Bronchial epithelial cell (primary cell): ENCODE data around the gene CENPU. TPM values are rescaled to one million over a fixed set of nuclear protein-coding genes. Genes with fewer than 3 reads are reported as not detected.

ENCODE experiments used
- DNase-seq: peaks from one replicate; pipeline ENCODE4 v3.0.0-alpha.2; 2010; ENCODE audit warnings: low read depth
- FAIRE-seq: peaks from 2 replicates; lab custom pipeline; 2011; peaks lifted over from hg19 to GRCh38; lab: Jason Lieb, UNC
- H3K27me3 ChIP-seq: 2 replicates; pipeline ENCODE4 v1.5.1; 2011; ENCODE audit warnings: low read length; ENCODE audit not compliant: control insufficient read depth, insufficient read depth
- H3K36me3 ChIP-seq: 2 replicates; pipeline ENCODE4 v1.5.1; 2011; ENCODE audit warnings: low read length; ENCODE audit not compliant: control insufficient read depth, insufficient read depth
- H3K4me3 ChIP-seq: 2 replicates; pipeline ENCODE4 v1.5.1; 2011; ENCODE audit warnings: mild to moderate bottlenecking, low read depth, low read length, control low read depth
- total RNA-seq: library from RNA; depleted of rRNA; stranded (reverse); fragments of >200 nt; gene quantifications from 2 replicates; pipeline ENCODE4 v1.2.1, GENCODE V29; 2014
- TF ChIP-seq, protein P1 (sequence below): IDR thresholded peaks from 2 replicates; pipeline ENCODE4 v1.5.1; 2011; ENCODE audit warnings: mild to moderate bottlenecking, moderate library complexity, low read length, control low read depth, inconsistent platforms; ENCODE audit not compliant: insufficient read depth, severe bottlenecking

CENPU gene
- total RNA-seq, 1 donor from 2014 or later, result 2.1 TPM

DNA sequence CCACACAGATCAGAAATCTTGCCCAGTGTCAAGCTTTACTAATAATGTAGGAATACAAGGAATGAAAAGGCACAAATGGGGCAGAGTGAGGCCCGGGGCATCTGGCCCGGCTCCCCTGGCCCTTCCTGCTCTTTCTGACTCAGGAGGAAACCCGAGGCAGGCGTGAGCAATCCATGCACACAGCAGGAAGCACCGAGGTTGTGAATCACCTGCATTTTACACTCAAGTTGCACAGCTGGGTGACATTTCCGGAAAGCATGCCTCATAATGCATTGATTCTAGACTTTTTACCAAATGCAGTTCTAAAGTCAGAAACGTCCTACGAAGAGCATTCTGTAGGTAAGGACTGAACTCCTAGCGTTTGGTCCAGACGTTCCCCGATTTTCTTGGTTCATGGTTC, 45.4 kb downstream of the CENPU start:
- Histone ChIP-seq H3K4me3 (no peak overlapping the region), H3K27me3 (no peaks in the 10 kb centered on the region), H3K36me3 (peaks cover 1% of the 10 kb centered on the region)
- peak; percentile 92 for FAIRE-seq
- peak; percentile 97 for DNase-seq
- TF ChIP-seq, protein P1, sequence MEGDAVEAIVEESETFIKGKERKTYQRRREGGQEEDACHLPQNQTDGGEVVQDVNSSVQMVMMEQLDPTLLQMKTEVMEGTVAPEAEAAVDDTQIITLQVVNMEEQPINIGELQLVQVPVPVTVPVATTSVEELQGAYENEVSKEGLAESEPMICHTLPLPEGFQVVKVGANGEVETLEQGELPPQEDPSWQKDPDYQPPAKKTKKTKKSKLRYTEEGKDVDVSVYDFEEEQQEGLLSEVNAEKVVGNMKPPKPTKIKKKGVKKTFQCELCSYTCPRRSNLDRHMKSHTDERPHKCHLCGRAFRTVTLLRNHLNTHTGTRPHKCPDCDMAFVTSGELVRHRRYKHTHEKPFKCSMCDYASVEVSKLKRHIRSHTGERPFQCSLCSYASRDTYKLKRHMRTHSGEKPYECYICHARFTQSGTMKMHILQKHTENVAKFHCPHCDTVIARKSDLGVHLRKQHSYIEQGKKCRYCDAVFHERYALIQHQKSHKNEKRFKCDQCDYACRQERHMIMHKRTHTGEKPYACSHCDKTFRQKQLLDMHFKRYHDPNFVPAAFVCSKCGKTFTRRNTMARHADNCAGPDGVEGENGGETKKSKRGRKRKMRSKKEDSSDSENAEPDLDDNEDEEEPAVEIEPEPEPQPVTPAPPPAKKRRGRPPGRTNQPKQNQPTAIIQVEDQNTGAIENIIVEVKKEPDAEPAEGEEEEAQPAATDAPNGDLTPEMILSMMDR, result no peak

DNA sequence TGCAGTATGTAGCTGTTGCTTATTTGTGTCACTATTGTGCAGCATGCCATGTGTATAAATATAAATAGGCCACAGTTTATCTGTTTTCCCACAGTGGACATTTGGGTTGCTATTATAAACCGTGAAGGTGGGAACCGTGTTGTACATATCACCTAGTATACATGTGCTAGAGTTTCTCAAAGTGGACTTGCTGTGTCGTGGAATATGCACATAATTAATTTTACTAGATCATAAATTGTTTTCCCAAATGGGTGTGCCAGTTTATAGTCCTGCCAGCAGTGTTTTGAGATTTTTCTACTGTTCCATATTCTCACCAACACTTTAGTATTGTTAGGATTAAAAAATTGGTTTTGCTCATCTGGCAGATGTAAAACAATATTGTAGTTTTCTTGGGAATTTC, 45.9 kb downstream of the CENPU start:
- FAIRE-seq (no peak), DNase-seq (no peak)
- no peak overlapping the region for H3K4me3 ChIP-seq
- H3K36me3 ChIP-seq, result peaks cover 1% of the 10 kb centered on the region
- TF ChIP-seq, protein P1, result no peak
- no peaks in the 10 kb centered on the region for H3K27me3 ChIP-seq

DNA sequence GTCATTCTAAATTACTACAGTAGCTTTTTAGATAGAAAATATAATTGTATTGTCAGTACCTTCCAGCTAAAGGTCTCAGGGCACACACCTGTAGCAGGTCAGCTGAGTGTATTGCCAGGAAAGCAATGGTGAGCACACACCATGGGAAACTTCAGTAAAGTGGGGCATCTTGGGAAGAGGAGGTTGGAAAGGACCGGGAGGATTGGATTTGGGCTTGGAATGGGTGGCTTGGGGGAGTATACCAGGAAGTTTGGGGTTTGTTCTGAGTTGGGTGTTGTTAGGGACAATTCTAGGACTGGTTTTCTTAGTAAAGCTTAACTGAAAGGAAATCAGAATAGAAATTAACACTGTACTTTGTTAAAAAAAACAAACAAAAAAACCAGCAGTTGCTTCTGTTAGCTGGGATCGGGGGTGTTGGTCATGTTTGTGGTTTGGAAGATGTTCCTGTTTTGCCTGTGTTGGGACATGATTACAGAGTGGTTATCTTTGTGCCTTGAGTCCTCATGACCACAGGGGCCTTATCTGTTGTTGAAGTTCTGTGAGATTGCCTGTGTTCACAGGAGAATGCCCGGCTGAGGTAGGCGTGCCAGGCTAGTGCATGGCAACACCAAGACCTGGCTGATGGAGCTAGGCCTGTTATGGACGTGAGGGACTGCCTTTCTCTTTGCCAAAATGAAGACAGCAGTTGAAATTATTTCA, 49.3 kb downstream of the CENPU start:
- Histone ChIP-seq H3K27me3 (no peaks in the 10 kb centered on the region), H3K36me3 (peaks cover 1% of the 10 kb centered on the region), H3K4me3 (no peak overlapping the region)
- DNase-seq (peak; percentile 11), FAIRE-seq (no peak)
- TF ChIP-seq, protein P1, result no peak

DNA sequence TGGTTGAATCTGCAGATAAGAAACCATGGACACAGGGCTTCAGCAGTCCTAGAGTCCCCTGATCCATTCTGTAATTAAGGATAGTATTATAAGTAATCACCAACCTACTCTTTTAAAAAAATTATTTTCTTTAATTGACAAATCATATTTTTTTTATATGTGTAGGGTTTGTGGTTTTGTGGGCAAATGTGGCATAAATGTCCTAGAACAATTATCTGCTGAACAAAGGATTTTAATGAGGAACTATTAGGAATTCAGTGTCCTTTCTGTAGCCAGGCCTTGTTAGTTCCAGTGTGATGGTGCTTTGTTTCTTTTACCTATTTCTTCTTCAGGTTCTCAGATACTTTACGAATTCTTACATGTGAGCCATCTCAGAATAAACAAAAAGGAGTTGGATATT, 52.0 kb downstream of the CENPU start:
- Histone ChIP-seq H3K27me3 (no peaks in the 10 kb centered on the region), H3K36me3 (peaks cover 1% of the 10 kb centered on the region), H3K4me3 (no peak overlapping the region)
- DNase-seq (no peak), FAIRE-seq (peak; percentile 28)
- TF ChIP-seq, protein P1, result no peak

DNA sequence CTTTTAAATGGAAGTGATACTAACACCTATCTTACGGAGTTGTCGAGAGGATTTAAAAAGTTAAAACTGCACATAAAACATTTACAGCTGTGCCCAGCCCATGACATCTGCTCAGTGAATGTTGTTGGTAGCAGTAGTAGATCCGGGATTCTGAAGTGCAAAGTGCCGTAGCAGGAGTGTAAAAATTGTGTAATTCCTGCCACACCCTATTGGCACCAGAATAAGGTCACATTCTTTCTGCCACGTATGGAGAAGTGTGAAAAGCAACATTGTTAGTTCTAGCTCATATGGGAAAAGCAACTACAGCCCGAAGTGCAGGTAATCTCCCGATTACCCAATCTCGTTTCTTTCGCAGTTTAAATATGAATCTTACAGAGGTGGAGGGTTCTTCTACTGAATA, 53.2 kb downstream of the CENPU start:
- Histone ChIP-seq H3K36me3 (no peaks in the 10 kb centered on the region), H3K4me3 (no peak overlapping the region), H3K27me3 (no peaks in the 10 kb centered on the region)
- DNase-seq, result peak; percentile 67
- FAIRE-seq, result no peak
- TF ChIP-seq, protein P1, result no peak
